Epithelial cell of proximal tubule (primary cell): ENCODE data around the gene NPFF. TPM values are rescaled to one million over a fixed set of nuclear protein-coding genes. Genes with fewer than 3 reads are reported as not detected.

Experiments
- DNase-seq: peaks from one replicate; pipeline ENCODE4 v3.0.0-alpha.2; 2011; ENCODE audit warnings: low read depth
- H3K4me3 ChIP-seq: 2 replicates; pipeline ENCODE4 v1.5.1; 2011; ENCODE audit warnings: low read depth, mild to moderate bottlenecking, low read length
- total RNA-seq: library from RNA; depleted of rRNA; stranded (reverse); fragments of >200 nt; gene quantifications from 2 replicates; pipeline ENCODE4 v1.2.3, GENCODE V29; 2015
- TF ChIP-seq, protein P1 (sequence below): conservative IDR thresholded peaks from 2 replicates; pipeline ENCODE4 v1.5.1; 2012; ENCODE audit warnings: low read depth, mild to moderate bottlenecking, low read length

The NPFF gene
- total RNA-seq, 1 donor from 2014 or later: not detected

DNA sequence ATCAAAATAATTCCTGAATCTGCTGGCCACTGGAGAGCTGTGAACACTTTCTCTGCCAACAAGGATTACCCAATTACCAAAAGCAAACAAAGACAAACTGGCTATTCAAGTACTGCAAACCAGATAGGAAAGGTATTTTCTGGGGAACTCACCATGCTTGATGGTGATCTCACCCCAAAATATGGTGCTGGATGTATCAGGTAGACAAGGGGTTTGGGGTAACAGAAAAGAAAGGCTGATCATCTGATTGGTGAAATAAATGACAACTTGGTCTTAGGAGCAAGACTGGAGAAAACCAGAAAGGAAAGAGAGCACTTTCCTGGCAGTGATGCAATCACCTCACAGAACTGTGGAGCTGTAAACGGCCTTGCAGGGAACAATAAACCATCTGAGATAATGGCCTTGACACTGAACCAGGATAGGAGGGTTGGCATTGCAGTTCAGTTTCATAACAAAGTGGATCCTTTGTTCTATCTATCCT lies 31.0 kb upstream of the NPFF start:
- TF ChIP-seq, protein P1, sequence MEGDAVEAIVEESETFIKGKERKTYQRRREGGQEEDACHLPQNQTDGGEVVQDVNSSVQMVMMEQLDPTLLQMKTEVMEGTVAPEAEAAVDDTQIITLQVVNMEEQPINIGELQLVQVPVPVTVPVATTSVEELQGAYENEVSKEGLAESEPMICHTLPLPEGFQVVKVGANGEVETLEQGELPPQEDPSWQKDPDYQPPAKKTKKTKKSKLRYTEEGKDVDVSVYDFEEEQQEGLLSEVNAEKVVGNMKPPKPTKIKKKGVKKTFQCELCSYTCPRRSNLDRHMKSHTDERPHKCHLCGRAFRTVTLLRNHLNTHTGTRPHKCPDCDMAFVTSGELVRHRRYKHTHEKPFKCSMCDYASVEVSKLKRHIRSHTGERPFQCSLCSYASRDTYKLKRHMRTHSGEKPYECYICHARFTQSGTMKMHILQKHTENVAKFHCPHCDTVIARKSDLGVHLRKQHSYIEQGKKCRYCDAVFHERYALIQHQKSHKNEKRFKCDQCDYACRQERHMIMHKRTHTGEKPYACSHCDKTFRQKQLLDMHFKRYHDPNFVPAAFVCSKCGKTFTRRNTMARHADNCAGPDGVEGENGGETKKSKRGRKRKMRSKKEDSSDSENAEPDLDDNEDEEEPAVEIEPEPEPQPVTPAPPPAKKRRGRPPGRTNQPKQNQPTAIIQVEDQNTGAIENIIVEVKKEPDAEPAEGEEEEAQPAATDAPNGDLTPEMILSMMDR: no peak
- no peak overlapping the region for H3K4me3 ChIP-seq
- no peak for DNase-seq

DNA sequence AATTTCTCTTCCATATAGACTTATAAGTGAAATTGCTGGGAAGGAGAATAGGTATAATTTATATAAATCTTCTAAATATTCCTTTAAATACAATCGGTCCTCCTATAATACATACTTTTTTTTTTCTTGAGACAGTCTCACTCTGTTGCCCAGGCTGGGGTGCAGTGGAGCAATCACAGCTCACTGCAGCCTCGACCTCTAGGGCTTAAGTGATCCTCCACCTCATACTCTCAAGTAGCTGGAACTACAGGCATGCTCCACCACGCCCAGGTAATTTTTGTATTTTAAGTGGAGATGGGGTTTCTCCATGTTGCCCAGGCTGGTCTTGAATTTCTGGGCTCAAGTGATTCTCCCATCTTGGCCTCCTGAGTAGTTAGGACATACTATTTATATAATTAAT lies 29.7 kb upstream of the NPFF start:
- no peak for DNase-seq
- TF ChIP-seq, protein P1: no peak
- no peak overlapping the region for H3K4me3 ChIP-seq

DNA sequence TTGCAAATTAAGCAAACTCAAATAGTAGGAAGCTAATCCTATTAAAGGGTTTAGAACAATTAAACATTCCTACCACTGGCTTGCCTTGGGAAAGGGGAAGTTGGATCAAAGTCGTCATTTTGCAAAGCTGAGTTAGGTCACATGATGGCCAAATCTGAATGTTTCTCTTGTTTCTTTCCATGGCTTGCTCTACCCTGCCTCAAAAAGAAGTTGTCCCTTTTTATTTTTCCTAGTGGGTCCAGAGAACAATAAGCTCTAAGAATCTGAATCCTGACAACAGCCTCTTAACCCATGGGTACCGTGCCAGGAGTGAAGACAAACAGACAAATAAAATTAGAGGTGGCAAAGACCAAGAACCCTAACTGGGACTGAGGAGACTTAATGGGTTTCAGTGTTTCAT lies 26.2 kb upstream of the NPFF start:
- no peak for DNase-seq
- TF ChIP-seq, protein P1: no peak
- no peak overlapping the region for H3K4me3 ChIP-seq

DNA sequence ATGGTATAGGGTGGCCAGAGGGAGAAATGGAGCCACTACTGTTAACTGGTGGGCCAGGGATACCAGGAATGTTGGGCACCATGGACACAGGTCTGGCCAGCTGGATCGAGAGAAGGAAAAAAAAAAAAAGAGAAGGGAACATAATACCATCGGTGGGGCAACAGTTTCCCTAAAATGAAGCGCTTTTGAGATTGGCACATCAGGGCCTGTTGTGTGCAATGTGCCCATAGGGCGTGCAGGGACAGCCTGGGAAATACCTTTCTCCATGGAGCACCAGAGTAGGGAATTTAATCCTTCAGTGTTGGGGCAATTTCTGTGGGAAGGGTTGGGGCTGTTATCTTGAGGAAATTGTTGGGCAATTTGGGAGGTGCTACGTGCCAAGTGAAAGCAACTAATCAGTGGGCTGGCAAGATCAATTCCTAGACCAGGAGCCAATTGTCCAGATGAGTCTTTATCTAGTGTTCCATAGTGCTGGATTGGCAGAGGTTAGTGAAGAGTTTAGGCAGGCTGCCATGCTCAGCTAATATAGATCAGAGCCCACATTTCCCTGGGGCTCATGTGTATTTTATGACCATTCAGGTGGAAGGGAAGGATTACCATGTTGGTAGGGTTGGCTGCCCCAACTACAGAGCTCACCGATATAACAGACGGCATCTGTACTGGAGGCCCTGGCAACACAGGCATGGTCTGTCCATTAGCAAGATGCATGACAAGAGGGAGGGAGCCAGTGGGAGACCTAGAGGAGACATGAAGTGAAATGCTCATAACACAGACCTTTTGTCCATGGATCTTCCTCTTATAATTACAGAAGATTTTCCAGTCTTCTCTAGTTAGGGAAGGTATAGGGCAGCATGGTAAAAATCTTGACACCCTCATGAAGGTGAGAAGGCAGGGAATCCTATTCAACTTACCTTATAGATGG lies 25.5 kb upstream of the NPFF start:
- TF ChIP-seq, protein P1: no peak
- no peak for DNase-seq
- no peak overlapping the region for H3K4me3 ChIP-seq

DNA sequence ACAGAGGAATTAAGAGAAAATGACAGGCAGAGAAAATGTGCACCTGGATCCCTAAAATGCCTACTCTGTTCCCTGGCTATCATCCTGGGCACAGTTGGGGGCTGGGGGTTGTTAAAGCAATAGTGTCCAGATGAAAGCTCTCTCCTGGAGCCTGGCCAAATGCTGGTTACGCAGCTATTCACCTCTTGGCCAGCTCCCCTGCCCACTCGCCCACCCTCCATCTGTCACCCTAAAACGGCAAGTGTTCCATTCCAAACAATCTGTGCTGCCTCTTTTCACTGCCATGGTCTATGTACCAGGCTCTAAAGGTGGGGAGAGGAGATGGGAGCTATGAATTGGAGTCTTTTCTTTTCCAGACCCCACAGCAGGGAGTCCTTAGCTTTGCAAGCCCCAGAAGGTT lies 24.7 kb upstream of the NPFF start:
- H3K4me3 ChIP-seq: no peak overlapping the region
- TF ChIP-seq, protein P1: no peak
- no peak for DNase-seq

DNA sequence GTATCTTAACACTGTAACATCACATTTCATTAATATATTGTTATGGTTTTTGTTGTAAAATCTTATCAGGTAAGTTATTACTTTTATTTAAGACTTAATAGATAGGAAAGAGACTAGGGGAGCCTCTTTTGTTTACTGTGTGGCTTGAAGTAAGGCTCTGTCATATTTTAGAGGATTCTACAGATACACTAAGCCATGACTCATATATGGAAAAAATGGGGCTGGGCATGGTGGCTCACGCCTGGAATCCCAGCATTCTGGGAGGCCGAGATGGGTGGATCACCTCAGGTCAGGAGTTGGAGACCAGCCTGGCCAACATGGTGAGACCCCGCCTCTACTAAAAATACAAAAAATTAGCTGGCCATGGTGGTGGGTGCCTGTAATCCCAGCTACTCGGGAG lies 23.6 kb upstream of the NPFF start:
- TF ChIP-seq, protein P1: no peak
- no peak overlapping the region for H3K4me3 ChIP-seq
- DNase-seq: no peak

DNA sequence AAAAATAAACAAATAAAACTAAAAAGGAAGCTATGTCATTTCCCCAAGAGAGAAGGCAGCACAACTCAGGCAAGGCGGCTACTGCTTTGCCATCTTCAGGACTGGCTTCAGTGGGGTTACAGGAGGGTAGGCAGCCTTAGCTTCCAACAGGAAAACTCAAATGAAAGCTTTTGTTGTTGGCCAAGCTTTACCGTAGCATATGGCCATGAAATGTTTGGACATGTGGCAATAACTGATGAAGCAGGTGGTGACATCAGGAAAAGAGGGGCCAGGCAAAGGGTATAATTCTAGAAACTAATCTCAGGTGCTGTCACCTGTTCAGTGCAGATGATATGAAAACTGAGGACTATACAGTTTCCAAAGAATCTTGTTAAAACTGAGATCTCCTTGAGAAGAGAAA lies 22.8 kb upstream of the NPFF start:
- no peak overlapping the region for H3K4me3 ChIP-seq
- no peak for DNase-seq
- TF ChIP-seq, protein P1: no peak
